NOMO-1 (cell line): Measurements from ENCODE around the gene MLLT6.
A peak's percentile ranks its signal among the peaks of the same experiment; 100 is the strongest.

Source experiments
- DNase-seq, 2 experiments: peaks; one replicate each; lab custom pipeline; 2025; ENCODE audit not compliant: unreplicated experiment in 2 of 2; lab: John Stamatoyannopoulos, UW

MLLT6 gene

DNA sequence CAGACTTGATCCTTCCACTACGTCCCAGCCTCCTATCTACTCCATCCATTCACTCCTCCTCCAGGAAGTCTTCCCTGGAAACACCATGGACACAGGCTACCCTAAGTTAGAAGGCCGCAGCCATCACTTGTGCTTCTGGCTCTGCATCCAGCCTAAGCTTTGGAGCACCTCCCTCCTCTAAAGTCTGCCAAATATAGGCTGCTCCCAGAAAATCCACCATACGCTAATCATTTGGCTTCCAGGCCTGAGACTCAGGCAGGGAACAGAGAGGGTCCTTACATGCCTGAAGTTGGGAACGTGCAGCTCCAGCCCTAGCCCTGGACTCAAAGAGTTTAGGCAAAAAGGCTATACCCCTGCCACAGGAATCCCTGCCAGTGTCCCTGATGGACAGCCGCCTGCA lies 36.4 kb downstream of the MLLT6 start:
- no peak for DNase-seq

DNA sequence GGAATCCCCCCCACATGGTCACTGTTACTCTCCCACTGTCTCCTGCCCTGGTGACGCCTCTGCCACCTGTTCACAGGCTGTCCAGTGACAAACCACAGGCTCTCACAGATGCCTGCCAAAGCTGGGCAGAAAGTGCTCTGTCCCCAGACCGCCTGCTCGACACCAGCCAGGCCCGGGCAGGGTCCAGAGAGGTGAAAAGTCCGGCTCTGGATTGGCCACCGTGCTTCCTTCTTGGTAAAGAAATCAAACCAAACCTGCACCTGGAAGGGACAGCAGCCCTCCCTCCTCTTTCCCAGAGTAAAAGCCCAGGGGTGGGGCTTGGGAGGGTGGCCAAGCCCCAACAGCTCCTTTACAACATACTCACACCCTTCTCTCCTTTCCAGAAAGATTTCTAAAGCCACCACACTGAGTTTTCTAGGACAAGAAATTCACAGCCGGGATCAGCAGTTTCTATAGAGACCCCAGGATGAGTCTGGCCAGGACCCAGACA lies 36.9 kb downstream of the MLLT6 start:
- no peak for DNase-seq

DNA sequence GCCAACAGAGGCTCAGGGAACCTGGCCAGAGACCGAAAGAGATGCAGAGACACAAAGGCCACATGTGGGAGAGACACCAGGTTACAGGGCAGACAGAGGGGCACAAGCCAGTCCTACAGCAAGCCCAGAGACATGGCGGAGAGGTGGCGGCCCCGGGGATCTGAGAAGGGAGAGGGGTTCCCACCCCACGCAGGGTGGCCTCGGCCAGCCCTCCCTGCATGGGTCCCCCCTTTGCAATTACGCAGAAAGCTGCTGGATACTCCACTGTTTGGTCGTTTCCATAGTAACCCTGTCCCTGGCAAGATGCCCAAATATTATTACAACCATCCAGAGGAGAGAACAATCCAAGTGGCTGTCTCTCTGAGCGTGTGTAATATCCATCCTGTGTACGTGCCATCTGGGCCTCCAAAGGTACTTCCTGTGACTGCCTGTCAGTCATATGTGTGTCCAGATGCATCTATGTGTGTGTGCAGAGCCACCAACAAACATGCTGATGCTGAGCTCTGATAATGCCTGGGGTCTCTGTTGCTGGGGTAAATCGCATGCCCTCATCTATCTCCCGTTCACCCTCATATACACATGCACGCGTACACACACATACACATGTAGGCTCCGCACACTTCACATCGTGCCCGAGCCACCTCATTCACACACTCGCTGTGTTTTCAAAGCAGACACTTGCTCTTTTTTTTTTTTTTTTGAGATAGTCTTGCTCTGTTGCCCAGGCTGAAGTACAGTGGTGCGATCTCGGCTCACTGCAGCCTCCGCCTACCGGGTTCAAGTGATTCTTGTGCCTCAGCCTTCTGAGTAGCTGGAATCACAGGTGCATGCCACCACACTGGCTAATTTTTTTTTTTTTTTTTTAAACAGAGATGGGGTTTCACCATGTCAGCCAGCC lies 37.6 kb downstream of the MLLT6 start:
- no peak for DNase-seq

DNA sequence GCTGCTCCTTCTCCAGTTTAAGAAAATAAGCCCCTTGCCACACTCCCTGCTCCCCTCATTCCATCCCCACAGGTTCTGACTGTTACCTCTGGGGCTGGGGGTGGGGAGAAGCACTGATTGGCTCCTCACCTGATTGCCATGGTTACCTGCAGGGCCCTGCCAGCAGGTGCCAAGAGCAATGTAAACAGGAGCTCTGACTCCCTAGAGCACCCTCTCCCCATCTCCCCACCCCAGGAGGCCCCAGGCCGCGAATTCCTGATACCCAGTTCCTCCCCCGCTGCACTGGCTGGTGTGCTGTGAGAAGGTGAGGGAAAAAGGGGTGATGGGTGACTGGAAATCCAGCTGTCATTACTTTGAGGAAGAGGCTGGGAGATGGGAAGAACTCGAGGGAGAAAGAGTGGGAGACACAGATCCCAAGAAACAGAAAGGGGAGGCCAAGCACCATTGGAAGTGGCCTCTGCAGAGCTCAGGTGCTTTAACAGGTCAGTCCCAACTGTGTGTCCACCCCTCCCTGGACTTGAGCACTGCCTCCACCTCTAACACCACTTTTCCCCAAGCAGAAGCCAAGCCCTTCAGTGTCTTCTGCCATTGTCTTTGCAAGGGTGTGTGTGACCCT lies 38.6 kb downstream of the MLLT6 start:
- no peak for DNase-seq

DNA sequence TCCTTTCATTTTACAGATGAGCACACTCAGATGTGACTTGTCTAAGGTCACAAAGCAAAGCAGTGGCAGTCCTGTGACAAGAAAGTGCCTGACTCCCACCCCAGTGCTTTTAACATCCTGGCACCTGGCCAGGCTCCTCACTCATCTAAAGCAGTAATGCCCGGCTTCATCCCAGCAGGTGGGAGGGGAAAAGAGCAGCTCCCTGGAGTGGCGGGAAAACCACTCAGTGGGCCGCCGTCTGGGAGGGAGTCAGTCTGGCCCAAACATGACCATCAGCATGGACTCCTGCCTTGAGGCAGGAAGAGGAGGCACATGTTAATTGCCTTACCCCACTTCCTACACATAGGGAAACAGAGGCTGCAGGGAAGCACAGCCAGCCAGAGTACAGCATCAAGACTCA lies 40.5 kb downstream of the MLLT6 start:
- DNase-seq = no peak

DNA sequence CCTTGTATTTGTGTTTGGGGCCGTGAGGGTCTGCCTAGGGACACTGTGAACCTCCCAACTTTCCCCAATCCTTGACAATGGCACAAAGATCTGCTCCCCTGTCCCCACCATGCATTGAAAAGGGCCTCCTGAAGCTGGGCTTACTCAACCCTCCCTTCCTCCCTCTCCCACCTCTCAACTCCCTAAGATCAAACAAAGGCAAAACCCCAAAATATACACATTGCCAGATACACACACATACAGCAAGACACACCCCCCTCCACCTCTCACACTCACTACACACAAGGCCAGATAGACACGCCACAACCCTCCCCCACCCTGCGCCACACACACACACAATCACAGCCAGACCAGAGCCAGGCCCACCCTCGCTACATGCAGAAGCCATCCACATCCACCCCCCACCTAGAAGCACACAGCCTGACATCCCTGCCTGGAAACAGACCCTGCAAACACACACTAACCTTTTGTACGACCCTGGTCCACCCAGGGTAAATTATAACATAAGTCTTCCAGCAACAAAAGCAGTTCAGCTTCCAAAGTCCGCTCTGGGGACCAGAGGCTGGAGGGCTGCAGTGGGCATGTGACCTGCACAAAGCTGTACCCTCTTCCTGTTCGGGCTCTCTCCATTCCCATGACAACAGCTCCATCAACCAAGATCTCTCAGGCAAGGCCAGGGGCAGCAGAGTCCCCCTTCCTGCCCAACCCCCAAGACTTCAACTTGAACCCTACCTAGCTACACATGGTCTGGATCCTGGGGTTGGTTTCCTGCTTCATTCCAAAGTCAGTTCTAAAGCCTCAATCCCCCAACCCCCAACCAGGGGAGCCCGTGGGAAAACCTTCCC lies 41.2 kb downstream of the MLLT6 start:
- DNase-seq = no peak

DNA sequence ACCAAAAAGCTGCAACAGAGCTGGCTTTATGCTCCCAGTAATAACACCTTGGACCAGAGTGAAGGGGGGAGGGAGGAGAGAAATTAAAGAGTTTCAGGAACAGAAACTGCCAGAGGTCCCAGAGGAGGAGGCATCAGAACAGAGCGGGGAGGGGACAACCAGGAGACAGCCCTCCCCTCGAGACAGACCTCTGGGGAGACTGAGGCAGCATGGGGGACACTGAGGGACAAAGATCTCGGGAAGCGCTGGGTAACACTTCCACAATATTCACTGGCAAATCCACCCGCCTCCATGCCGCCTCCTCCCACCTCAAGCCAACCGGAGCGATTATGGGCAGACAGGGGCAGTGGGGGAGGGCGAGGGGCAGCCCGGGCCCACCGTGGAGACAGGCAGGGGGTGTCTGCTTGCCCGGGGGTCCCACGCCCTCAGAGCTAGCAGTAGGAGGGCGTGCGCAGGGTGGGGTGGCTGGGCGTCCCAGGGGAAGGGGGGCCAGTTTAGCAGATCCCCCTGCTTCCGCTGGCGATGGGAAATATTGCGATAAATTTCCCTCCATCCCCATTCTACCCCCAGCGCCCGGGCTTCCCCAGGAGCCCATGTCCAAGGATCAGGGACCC lies 41.9 kb downstream of the MLLT6 start:
- DNase-seq = peak; percentile 31 to 41

DNA sequence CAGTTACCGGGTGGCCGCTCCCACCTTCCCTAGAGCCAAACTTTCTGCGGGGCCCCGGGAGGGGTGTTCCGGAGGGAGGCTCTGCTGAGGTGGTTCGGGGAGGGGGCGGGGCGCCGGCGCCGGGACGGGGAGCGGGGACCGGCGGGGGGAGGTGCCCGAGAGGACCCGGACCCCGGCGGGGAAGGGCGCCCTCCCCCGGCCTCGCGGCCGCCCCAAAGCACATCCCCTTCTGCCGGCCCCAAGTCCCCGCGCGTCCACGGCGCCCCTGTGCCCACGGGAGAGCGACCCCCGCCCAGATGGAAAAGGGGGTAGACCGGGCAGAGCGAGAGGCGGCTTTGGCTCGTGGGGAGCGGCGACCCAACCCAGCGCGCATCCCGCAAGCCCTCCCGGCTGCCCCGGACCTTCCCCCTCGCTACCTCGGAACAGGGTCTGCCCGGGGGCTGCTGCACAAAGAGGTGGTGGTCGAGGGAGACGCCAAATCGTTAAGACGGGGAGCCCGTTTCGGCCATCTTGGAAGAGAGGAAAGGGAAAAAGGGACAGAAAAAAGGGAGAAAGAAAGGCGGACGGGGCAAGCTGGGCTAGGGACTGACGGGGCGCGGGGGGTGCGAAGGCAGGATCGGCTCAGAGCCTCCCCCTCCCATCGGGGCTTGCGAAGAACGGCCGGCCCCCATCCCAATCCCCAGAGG lies 42.5 kb downstream of the MLLT6 start:
- DNase-seq = no peak

DNA sequence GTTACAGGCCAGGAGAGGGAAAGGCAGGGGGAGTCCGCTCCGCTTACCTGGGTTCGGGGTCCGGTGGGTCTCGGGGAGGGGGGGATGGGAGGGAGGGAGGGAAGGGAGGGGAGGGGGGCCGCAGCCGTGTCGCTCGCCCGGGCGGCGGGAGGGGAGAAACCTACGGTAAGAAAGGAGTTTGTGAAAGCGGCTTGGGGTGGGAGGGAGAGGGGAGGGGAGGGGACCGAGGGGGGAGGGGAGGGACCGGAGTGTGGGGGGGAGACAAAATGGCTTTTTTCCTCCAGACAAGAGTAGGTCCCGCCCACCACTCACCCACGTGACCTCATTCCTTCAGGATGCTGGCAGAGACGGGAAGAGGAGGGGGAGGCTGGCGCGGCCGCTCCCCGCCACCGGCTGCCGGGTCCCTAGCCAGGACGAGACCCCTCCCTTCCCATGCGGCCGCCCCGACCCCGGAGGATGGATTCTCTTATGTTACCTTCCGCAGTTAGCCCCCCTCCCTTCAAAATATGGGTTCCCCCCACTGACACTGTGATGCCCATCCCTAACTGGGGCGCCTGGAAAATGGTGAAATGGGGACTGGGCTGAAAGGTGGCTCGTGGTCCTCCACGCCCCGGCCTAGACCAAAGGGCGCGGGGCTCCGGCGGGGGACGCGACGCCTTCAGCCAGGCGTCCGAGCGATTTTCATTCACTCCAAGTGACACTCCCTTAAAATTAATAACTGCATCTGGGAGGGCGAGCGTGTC lies 43.2 kb downstream of the MLLT6 start, which contains the start of gene PCGF2:
Gene PCGF2, minus strand, starts transcription at position 188 of the 743 bp plus-strand sequence. CDS start 7,934 bp downstream, outside the sequence.
- no peak for DNase-seq

DNA sequence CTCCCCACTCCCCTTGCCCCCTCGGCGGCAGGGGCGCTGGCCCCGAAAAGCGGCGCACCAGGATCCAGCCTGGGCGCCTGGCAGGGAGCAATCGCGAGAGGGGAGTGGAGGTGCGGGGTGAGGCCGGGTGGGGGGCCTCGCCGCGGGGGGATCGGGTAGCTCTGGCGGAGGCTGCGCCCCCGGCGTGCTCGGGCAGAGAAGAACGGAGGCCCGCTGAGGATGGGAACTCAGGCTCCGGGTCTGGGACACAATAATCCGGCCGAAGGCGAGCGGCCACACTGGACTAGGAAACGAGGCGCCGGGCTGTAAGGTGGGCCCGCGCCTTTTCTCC lies 43.8 kb downstream of the MLLT6 start:
- peak in 1 of 2 experiments; percentile 9 for DNase-seq

DNA sequence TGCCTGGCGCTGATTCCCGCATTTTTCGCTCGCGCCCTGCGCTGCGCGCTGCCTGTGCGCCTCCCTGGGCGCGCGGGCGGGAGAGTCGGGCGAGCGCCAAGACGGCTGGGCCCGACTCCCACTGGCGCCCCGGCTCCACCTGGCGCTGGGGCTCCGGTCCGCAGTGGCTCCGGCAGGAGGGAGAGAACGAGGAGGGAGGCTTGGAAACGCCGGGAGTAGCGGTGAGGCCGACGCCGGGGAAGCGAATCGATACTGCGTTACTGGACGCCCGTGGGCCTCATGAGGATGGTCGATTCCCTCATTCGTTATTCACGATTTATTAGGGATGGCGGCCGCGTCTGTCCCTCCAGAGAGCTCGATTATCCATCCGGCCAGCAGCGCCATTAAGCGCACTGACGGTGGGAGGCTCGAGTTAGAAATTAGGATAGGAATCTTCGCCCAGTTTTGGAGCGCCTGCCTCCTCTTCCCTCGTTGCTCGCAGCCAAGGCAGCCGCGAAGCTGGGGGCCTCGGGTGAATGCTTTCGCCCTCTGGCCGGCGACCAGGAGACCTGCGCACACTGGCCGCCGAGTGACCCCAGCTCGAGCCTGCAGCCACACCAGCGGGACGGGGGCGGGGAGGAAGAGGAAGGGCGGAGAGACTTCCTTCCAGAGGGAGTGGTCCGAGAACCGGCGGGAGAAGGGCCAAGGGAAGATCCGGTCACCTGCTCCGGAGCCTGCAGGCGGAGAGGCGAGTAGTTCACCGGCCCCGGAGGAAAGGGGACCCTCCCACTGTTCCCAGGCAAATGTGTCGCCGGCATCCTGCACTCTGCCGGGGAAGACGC lies 44.4 kb downstream of the MLLT6 start:
- no peak for DNase-seq

DNA sequence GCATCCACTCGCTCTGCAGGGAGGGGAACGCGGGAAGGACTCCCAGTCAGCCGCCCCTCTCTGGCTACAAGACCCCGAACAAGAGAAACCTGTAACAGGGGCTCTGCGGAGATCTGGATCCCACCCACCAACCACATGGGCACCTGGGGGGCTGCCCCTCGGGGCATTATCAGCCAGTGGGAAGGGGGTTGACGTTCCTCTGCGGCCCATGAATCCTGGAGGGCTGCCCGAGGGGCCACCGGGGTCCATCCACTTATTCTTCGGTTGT lies 44.9 kb downstream of the MLLT6 start:
- no peak for DNase-seq

DNA sequence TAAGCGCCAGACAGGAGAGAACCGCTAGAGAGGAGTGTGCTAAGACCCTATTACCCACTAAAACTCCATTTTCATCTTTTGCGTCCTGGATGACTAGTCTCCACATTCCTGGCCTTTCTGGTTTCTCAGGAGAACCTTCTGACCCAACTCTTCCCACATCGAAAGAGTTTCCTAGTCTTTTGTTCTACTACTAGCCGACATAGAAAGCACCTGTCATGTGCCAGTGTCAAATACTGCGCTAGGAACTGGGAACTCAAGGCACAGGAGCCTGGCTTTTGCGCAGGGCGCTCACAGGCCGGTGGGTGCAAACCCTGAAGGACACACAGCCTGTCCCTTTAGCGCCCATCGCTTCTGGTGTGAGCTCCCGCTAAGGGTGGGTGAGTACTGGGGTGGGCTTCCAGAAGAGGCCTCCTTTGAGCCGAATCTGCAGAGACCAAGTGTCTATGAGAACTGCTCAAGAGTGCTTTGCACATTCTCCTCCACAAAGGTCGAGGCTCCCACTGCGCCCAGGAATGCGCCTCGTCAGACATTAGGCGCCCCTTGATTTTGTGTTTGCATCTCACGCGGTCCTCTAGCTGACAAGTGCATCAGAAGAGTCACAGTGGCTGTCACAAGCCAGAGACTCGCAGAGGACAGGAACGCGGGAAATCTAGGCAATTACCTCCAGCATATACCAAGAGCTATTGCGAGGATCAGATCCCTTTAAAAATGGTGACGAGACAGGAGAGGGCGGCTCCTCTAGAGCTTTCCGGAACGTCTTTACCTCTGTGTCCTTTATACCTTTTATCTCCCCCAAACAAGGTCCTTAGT lies 45.4 kb downstream of the MLLT6 start:
- peak; percentile 30 to 38 for DNase-seq

DNA sequence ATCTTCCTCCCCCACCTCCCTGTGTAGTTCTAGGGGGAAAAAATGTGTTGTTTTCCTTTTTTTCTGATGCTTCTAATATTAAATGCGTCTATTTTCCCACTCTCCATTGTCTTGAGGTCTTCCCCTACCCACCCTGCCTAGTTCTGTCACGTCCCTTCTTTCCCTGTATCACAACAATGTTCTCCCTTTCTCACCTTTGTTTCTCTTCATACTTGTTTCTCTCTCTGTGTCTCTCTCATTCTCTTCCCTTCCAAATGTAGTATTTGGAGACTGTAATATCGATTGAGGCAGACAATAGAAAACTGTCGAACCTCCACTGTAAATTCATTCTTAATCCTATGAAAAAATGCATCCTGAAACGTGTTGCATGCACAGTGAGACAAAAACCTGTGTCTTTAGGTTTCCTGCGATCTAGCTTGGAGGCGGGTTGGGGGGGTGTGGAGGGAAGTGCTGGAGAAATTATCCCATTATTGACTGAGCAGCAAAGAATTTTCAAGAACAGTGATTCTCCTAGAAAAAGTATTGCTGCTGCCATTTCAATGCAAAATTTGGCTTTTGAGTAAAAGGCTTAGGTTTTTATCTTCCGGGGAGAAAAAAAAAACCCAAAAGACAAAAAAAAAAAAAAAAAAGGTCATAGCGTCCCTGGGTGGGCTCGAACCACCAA lies 46.2 kb downstream of the MLLT6 start:
- peak in 1 of 2 experiments; percentile 32 for DNase-seq

DNA sequence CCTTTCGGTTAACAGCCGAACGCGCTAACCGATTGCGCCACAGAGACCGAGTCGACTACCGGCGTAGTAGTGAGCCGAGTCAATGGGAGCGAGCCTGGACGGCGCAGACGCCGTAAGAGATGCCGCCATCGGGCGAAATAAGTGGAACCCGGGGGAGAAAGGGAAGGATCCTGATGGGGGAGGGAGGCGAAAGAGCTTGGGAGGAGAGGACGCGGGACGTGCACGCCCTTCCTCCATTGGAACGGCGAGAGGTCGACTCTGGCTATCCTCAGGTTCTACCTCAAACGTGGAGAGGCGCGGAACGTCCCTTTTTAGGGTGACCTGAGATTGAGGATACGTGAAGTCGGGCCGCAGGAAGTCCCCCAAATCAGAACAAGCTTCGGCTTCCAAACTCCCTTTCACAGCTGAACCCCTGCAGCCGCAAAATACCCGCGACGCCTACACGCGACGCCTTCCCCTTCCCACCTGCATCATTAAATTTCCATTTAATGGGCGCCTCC lies 46.8 kb downstream of the MLLT6 start:
- DNase-seq = peak; percentile 49 to 70

DNA sequence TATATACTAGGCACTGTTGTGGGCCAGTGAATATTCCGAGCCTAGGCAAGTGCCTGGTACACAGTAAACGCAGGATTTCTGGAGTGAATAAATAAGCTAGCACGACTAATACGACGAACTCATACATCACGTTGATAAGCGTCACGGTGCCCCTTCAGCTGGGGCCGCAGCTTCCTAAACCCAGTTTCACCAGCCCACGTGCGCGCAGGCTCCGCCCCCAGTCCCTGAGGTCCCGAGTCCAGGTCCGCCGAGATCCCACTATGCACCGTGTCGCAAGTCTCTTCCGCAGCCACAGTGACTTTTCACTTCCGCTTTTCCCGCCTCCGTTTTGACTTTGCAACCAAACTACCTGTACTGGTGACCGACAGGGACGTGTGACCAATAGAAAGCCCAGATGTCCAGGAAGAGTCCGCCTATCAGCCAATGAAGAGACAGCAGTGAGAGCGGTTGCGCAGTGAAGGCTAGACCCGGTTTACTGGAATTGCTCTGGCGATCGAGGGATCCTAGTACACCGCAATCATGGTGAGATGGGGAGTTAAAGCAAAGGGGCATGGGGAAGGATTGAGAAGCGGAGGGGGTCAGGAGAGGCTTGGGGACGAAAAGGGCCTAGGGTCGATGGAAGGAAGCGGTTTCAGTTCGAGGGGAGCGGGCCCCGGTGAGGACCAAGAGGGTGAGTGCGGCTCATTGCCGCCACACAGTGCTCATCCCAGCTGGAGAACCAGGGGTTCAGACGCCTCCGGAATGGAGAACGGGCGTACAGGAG lies 47.4 kb downstream of the MLLT6 start, which contains the start of gene PSMB3:
Gene PSMB3, plus strand, starts transcription at position 434 of the 763 bp plus-strand sequence. Its CDS starts 86 bp downstream, at position 520.
- DNase-seq = peak; percentile 99 to 100
